Left ventricle myocardium superior (tissue), 1 donor: ENCODE measurements around the gene STUM. TPM values are rescaled to one million over a fixed set of nuclear protein-coding genes. Genes with fewer than 3 reads are reported as not detected.
A peak's percentile ranks its signal among the peaks of the same experiment; 100 is the strongest.
"Not testable (repeated sequence)": the region's sequence is repeated elsewhere in the genome, so short reads cannot be mapped to it uniquely, and the experiment has no call there.

ENCODE experiments used
- ATAC-seq: fragments of 200-7000 bp; cut with Tn5 transposase; one replicate; pipeline ENCODE4 v1.9.1; 2020; ENCODE audit warnings: mild to moderate bottlenecking, moderate library complexity
- DNase-seq: peaks from one replicate; pipeline ENCODE4 v3.0.0-alpha.2; 2020
- intact Hi-C: fragments of 100-400 bp; cut with micrococcal nuclease; formaldehyde crosslinking; loops from one replicate; pipeline ENCODE4 v1.11.0; 2022
- total RNA-seq: library from RNA; stranded (reverse); fragmentation: NEBNext Ultra II Directional; extraction: Animal tissue kit (Norgen Biotek cat#: 25700); gene quantifications from one replicate; pipeline ENCODE4 v1.2.1, GENCODE V29; 2021
- donor health status: DM: no; HTN: yes; CAD: no; lungs with severe emphysema.

The STUM gene
- total RNA-seq, 1 donor from 2014 or later, result 1.3 TPM

DNA sequence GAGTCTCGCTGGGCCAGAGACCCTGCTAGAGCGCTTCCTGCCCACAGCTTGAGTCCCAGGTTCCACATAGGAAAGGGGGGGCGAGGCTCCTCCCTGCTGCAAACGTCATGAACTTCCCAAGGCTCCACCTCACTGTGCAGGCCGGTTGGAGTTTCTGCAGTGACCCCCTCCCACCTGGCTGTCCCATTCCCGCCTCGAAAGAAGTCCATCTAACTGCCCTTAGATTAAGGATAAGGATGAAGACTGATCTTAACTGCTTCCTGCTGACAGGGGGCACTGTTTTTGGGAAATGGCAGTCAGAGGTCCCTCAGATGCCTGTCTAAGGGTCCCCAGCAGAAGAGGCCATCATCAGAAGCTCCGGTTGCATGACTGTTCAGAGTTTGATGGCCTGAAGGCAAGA is 62.7 kb downstream of the STUM start:
- intact Hi-C loops, result no loop called here
- ATAC-seq, result no peak
- no peak for DNase-seq

DNA sequence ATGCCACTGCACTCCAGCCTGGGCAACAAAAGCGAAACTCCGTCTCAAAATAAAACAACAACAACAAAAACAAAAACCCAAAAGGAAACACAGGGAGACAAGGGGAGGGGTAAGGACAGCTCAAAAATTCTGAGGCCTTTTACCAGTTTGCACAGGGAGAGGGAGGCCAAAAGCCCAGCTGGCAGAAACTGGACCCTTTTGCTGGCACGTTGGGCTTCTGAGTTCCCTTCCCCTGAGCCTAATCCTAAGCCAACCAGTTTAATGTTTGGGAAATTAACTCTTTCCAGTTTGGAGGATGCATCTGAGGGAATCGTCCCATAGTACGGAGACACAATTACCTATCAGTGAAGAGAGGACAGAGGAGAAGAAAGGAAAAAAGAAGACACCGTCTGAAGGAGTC is 63.4 kb downstream of the STUM start:
- ATAC-seq, DNase-seq, intact Hi-C loops: not testable (repeated sequence)

DNA sequence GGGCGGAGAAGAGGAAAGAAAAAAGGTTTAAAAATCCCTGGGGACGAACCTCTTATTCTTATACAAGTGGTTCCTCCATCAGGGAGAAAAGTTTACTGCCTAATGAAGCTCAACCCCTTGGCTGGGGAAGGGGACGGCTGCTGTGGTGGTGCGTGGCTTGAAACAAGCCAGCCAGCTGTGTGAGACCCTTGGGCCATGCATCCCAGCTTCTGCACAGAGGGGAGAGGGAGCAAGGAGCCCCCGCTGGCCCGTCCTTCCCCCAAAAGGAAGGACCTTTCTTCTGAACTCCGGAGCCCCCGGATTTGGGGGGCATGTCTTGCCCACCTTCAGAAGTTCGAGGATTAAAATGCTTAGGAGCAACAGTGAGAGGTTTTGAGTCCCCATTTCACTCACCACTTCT is 67.3 kb downstream of the STUM start:
- intact Hi-C loops, result no loop called here
- no peak for ATAC-seq
- DNase-seq, result no peak

DNA sequence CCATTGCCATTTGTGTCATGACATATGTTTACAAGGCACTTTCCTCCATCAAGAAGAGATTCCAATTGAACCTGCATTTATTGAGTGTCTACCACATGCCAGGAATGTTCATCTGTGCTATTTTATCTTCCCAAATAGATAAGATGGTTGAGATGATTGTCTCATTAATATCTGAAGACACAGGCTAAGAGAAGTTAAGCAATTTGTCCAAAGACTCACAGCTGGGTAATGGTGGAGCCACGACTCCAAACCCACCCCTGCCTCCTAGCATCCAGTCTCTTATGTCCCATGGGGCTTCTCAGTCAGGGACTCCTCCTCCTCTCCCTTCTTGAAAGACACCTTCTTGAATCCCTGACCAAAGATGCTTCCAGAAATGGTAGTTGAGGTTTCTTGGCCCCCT is 68.1 kb downstream of the STUM start:
- ATAC-seq (no peak), DNase-seq (no peak)
- intact Hi-C loops, result no loop called here

DNA sequence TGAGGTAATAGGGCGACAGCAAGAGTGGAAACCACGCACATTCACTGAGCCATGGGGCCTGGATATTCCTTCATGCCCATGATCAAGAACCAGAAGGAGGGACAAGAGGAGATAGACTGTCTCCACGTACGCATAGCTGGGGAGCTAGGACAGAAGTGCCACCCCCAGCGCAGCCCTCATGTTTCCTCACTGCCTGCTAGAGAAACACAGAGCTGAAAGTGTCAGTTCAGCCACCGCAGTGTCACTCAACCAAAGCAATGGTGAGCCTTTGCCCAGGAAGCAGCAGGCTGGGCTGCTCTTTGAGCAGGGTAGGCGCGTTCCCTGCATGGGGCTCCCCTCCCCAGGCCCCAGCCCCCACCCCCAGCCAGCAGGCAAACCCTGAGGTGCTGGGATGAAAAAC is 68.5 kb downstream of the STUM start:
- ATAC-seq (no peak), DNase-seq (no peak)
- intact Hi-C loops, result no loop called here

DNA sequence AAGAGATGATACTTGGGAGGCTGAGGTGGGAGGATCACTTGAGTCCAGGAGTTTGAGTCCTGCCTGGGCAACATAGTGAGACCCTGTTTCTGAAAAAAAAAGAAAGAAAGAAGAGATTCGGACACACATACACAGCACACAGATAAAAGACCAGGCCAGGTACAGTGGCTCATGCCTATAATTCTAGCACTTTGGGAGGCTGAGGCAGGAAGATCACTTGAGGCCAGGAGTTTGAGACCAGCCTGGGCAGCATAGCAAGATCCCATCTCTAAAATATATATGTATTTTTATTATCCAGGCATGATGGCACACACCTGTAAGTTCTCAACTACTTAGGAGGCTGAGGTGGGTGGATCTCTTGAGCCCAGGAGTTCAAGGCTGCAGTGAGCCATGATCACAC is 69.2 kb downstream of the STUM start:
- DNase-seq, intact Hi-C loops, ATAC-seq: not testable (repeated sequence)

DNA sequence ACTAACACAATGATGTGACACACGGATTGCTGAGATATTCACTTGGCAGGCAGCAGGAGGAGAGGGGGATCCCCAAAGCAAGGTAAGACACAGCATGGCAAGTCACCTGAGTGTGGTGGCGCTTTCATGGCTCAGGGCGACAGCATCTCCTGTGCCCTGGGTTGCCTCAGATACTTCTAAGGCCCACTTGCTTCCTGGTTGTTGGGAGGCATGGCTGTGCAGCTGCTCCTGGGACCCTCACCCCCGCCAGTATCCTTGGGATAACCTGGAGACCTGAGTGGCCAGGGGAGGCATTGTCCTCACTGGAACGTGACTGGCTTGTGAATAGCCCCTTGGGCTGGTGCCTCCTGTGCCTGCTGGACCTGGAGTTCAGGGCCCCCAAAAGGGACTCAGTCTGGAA is 69.8 kb downstream of the STUM start:
- ATAC-seq (no peak), DNase-seq (no peak)
- intact Hi-C loops, result no loop called here

DNA sequence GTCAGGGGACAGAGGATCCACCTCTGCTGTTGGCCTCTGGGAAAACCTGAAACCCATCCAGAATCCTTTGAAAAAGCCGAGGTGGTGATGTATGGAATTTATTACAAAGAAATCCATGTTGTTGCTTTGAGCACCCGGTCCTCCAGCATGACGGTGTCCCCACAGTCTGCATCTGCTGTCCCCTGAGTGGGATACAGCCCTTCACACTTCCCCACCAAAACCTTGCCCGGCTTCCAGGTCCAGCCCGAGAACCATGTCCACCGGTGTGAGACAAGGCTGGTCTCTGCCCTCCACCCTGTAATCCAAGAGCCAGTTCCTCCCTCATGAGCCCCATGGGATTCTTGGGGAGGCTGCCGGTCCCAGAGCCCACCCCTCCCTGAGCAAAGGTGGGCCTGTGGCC is 70.5 kb downstream of the STUM start:
- intact Hi-C loops, result no loop called here
- ATAC-seq, result no peak
- DNase-seq, result no peak

DNA sequence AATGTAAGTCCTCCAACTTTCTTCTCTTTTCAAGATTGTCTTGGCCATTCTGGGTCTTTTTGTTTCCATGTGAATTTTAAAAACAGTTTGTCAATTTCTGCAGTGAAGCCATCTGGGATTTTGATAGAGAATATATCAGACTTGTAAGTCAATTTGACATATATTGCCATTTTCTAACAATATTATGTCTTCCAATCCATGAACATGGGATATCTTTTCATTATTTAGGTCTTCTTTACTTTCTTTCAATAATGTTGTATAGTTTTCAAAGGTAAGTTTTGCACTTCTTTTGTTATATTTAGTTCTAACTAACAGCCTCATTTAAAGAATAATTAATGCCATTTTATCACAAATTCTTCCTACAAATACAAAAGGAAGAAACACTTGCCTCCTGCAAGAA is 73.4 kb downstream of the STUM start:
- ATAC-seq (no peak), DNase-seq (no peak)
- intact Hi-C loops, result no loop called here

DNA sequence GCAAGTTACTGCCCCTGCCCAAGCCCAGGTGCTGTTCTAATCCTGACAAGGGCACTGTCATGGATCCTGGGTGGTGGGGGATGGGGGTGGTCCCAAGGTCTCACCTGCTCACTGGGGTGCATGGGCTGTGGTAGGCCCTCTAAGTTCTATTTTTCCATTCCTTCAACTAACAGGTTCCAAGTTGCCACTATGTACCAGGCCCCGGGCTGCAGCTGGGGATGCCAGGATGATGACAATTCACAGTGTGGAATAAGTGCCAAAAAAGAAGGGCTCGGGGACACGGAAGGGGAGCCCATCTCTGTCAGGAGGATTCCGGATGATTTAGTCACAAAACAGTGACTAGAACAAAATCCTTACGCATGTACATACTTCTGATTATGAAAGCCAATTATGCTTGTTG is 76.0 kb downstream of the STUM start:
- no peak for ATAC-seq
- intact Hi-C loops, result no loop called here
- peak; percentile 15 for DNase-seq

DNA sequence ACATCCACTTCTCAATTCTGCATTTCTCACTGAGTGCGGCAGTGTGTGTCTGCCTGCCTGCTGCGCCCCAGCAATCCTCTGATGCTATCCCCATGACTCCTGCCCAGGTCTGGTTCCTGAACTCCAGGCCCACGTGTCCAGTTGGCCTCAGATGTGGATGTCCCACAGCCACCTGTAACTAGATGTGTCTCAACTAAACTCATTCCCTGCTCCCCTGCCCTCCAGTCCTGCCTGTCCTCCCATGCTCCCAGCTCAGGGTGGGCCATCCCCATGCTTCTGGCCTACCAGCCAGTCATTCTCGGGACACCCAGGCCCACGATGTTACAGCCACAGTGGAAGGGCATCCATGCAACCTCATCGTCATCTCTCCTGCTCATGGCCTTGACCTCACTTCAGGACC is 76.8 kb downstream of the STUM start:
- ATAC-seq, result no peak
- DNase-seq, result peak; percentile 13
- intact Hi-C loops, result no loop called here

DNA sequence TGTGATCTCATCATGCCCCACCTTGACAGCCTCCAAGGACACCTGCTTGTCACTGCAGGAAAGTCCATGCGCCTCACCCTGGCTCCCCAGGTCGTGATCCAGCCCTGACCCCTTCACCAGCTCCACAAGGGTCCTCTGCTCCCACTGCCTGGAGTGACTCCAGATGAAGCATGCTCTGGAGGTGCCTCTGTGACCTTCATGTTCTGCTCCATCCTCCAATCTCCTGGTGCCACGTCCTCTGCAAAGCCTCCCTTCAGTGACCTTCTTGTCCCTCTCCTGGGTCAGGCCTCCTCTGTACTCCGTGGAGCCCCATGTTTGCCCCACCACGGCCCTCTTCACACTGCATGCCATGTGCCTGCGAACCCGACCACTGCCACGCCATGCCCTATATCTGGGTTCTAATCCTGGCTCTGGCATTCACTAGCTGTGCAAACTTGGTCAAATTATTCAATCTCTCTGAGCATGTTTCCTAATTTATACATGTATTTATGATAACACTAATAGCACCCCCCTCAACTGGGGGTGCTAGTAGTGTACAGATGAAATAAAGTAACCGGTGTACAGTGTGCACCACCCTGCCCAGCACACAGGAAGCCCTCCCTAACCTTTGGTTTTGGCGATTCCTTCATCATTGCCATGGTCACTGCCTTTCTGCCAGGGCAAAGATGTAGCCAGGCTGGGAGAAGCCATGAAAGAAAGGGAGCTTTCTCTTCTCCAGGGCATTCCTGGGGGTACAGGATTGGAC is 77.4 kb downstream of the STUM start:
- ATAC-seq (peak; percentile 38), DNase-seq (peak; percentile 11)
- intact Hi-C loops, result no loop called here

DNA sequence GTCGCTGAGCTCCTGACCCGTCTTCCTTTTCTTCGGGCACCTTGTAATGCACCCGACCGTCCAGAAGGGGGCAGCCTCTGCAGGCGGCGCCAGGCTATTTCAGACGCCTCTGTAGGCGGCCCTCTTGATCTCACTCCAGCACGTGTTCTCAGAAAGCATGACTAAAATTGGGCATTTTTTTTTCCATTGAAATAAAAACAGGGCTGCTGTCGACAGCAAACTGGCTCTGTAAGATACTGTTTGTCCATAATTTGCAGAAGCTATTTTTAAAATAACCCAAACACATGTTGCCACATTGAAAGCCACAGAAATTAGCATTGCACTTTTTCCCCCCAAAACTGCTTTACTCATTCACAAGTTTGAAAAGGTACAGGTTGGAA is 78.0 kb downstream of the STUM start:
- ATAC-seq (peak; percentile 90), DNase-seq (peak; percentile 78)
- intact Hi-C loops, result no loop called here

DNA sequence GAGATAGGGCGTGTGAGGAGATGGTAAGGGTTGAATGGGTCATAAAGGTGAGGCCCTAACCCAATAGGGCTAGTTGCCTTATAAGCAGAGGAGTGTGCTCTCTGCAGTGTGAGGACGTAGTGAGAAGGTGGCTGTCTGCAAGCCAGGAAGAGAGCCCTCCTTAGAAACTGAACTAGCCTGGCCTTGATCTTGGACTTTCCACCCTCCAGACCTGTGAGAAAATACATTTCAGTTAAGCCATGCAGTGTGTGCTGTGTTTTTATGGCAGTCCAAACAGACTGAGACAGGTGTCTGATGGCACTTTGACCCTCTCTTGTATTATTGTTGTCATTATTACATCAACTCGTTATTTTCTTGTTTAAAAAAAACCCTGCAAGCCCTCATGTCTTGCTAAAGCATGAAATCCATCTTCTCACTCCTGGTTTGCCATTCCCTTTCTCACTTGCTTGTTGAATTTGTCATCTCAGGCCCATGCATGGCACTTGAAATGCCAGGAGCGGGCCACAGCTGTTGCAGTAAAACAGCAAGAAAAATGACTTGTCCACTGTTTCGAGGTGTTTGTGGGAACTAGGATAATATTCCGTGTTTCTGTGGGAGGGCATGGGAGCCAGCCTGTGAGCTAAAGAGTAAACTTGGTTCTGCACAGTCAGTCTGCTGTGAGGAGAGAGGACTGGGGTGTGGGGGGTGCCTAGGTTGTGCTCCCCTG is 78.6 kb downstream of the STUM start:
- ATAC-seq (no peak), DNase-seq (peak; percentile 0)
- intact Hi-C loops, result no loop called here

DNA sequence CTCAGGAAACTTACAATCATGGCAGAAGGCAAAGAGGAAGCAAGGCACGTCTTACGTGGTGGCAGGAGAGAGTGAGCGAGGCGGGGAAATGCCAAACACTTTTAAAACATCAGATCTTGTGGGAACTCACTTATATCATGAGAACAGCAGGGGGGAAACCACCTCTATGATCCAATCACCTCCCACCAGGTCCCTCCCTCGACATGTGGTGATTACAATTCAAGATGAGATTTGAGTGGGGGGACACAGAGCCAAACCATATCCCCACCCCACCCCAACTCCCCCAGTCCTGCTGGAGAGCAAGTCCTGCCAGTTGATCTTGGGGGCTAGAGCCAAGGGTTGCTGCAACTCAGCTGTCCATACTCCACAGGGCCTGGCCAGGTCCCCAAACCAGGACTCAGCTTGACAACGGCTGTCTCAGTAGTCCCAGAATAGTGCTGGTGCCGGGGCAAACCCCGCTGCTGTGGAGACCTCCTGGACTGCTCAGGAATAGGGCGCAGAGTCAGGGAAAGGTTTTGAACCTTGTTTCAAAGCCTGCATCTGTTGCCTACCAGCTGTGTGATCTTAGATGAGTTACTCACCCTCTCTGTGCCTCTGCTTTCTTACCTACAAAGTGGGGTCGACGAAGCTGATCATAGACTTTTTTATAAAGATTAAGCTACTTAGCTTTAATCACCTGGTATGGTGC is 79.5 kb downstream of the STUM start:
- ATAC-seq (no peak), DNase-seq (peak; percentile 15)
- intact Hi-C loops, result no loop called here

DNA sequence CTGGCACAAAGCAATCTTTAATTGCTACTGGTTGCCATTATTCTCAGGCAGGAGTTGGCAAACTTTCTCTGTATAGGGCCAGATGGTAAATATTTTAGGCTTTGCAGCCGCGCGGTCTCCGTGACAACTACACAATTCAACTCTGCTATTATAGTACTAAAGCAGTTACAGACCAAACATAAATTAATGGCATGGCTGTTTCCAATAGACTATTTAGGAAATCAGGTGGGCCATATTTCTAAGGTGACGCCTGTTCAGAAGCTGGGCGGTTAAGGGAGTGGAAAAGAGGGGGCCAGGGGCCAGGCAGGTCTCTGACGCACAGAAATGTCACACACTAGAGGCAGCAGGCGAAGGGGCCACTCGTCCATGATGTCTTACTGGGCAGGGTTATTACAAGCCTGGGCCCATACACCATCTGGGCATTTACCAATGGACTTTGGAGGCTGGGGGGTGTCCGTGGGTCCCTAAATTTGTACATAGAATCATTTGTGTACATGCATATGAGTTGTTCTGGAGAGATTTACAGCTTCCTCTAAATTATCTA is 80.1 kb downstream of the STUM start:
- DNase-seq (peak; percentile 3), ATAC-seq (no peak)
- intact Hi-C loops, result no loop called here

DNA sequence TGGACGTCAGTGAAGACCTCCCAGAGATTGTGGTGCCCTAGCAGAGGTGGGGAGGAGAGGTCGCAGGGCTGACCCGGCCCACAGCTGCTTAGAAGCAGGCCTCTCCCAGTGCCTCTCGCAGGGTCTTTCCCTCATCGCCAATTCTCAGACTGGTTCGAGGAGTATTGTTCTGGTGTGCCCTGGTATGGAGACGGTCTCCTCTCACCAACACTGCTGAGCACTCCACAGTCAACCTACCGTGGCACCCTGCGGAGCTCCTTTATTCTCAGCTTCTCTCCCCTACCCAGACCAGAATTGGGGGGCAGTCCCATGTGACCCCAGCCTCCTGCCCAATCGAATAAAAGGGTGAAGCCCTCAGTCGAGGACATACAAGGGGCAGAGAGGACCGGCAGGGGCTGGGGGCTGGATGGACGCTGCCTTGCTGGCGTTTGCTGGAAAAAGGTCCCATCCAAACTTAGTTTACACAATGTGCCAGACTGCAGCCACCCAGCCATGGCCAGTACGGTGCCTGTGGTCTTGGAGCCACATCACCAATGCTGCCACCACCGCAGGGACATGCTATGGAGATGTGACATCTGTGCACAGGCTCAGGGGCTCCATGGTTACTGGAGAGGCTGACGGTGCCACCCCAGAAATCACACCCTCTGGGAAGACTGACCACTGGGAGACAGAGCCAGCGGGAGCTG is 80.8 kb downstream of the STUM start:
- no peak for ATAC-seq
- DNase-seq, result peak; percentile 18
- intact Hi-C loops, result no loop called here

DNA sequence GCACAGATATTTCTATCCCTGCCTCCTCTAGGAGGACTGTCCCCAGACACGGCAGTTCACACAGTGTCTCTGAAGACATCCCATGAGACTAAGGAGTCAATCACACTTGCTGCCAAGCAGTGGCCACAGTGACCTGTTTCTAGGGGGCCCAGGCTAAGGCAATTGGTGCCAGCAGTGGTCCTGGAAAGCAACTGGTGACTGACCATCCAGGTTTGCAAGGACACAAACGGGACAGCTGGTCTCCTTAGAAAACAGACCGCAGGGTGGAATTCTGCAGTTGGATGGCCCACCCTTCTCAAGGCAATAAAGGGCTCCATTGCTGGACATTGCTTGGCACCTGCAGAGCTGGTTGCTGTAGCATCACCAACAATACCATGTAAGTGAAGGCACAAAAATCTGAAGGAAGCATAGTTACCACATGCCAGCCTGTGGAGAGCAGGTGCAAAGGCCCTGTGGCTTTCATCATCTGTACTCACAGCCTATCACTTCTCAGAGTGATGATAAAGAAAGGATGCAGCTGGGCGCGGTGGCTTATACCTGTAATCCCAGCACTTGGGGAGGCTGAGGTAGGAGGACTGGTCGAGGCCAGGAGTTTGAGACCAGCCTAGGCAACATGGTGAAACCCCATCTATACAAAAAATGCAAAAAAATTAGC is 81.5 kb downstream of the STUM start:
- intact Hi-C loops, result loop anchor here (5.0 kb wide), 1 partner anchor 197 kb away; no protein-coding TSS in a partner anchor
- DNase-seq, result peak; percentile 3
- no peak for ATAC-seq

DNA sequence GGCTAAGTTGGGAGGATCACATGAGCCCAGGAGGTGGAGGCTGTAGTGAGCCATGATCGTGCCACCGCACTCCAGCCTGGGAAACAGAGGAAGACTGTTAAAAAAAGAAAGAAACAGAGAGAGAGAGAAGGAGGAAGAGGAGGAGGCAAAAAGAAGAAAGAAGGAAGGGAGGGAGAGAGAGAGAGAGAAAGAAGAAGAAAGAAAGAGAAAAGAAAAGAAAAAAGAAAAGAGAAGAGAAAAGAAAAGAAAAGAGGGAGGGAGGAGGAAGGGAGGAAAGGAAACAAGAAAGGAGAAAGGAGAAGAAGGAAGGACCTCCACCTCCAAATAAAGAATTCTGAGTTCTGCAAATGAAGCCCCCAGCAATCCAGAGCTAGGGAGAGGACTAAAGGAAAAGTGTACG is 82.0 kb downstream of the STUM start:
- intact Hi-C loops, result loop anchor here (5.0 kb wide), 1 partner anchor 197 kb away; no protein-coding TSS in a partner anchor
- ATAC-seq (no peak), DNase-seq (peak; percentile 1)
